ENCODE data around the gene HEMGN. TPM values are rescaled to one million over a fixed set of nuclear protein-coding genes. Genes with fewer than 3 reads are reported as not detected.

Gene HEMGN
- total RNA-seq, 1 donor from 2014 or later, result not detected

GRCh38 chr9:97944612-97945011 lies 6.6 kb upstream of the HEMGN start:
- no peaks in the 10 kb centered on the region for H3K9me3 ChIP-seq
- DNase-seq (ENCODE audit: extremely low spot score in 2 of 2), result no peak
- H3K36me3 ChIP-seq, result no peaks in the 10 kb centered on the region
- TF ChIP-seq CTCF (IDR thresholded peaks at IDR 0.05) (no peak), POLR2AphosphoS5 (IDR thresholded peaks at IDR 0.05; ENCODE audit: insufficient read depth in 1 of 2, low read depth in 1 of 2) (no peak), POLR2A (IDR thresholded peaks at IDR 0.05) (no peak)
- H3K27me3 ChIP-seq, result no peaks in the 10 kb centered on the region
- H3K4me1 ChIP-seq, result no peaks in the 10 kb centered on the region
- no peak overlapping the region for H3K4me3 ChIP-seq
- no peak overlapping the region for H3K27ac ChIP-seq
- intact Hi-C loops (cut with DNase I), result no loop called here

- DNase-seq (ENCODE audit: extremely low spot score in 2 of 2), result no peak
- intact Hi-C loops (cut with DNase I), result no loop called here
These were observed 5.4 kb upstream of the HEMGN start for GRCh38 chr9:97943308-97943855.

GRCh38 chr9:97941323-97941722 lies 3.4 kb upstream of the HEMGN start:
- TF ChIP-seq POLR2A (IDR thresholded peaks at IDR 0.05) (no peak), POLR2AphosphoS5 (IDR thresholded peaks at IDR 0.05; ENCODE audit: insufficient read depth in 1 of 2, low read depth in 1 of 2) (no peak), CTCF (IDR thresholded peaks at IDR 0.05) (no peak)
- no peaks in the 10 kb centered on the region for H3K9me3 ChIP-seq
- no peaks in the 10 kb centered on the region for H3K36me3 ChIP-seq
- no peak overlapping the region for H3K4me3 ChIP-seq
- no peaks in the 10 kb centered on the region for H3K4me1 ChIP-seq
- H3K27ac ChIP-seq, result no peak overlapping the region
- intact Hi-C loops (cut with DNase I), result no loop called here
- no peak for DNase-seq (ENCODE audit: extremely low spot score in 2 of 2)
- no peaks in the 10 kb centered on the region for H3K27me3 ChIP-seq

More at GRCh38 chr9:97943308-97943855, 5.4 kb upstream of the HEMGN start:
- Histone ChIP-seq H3K4me3 (no peak overlapping the region), H3K36me3 (no peaks in the 10 kb centered on the region), H3K9me3 (no peaks in the 10 kb centered on the region), H3K4me1 (no peaks in the 10 kb centered on the region), H3K27ac (no peak overlapping the region), H3K27me3 (no peaks in the 10 kb centered on the region)
- TF ChIP-seq CTCF (IDR thresholded peaks at IDR 0.05) (no peak), POLR2AphosphoS5 (IDR thresholded peaks at IDR 0.05; ENCODE audit: insufficient read depth in 1 of 2, low read depth in 1 of 2) (no peak), POLR2A (IDR thresholded peaks at IDR 0.05) (no peak)

GRCh38 chr9:97940741-97941140 lies 2.8 kb upstream of the HEMGN start:
- no peak for DNase-seq (ENCODE audit: extremely low spot score in 2 of 2)
- H3K36me3 ChIP-seq, result no peaks in the 10 kb centered on the region
- no peak overlapping the region for H3K4me3 ChIP-seq
- no peak overlapping the region for H3K27ac ChIP-seq
- intact Hi-C loops (cut with DNase I), result no loop called here
- no peaks in the 10 kb centered on the region for H3K4me1 ChIP-seq
- no peak for TF ChIP-seq CTCF (IDR thresholded peaks at IDR 0.05)
- no peak for TF ChIP-seq POLR2AphosphoS5 (IDR thresholded peaks at IDR 0.05; ENCODE audit: insufficient read depth in 1 of 2, low read depth in 1 of 2)
- TF ChIP-seq POLR2A (IDR thresholded peaks at IDR 0.05), result no peak
- no peaks in the 10 kb centered on the region for H3K9me3 ChIP-seq
- no peaks in the 10 kb centered on the region for H3K27me3 ChIP-seq

- DNase-seq (ENCODE audit: extremely low spot score in 2 of 2), result no peak
- no peak for TF ChIP-seq POLR2AphosphoS5 (IDR thresholded peaks at IDR 0.05; ENCODE audit: insufficient read depth in 1 of 2, low read depth in 1 of 2)
- TF ChIP-seq CTCF (IDR thresholded peaks at IDR 0.05), result no peak
- TF ChIP-seq POLR2A (IDR thresholded peaks at IDR 0.05), result no peak
- intact Hi-C loops (cut with DNase I), result no loop called here
- no peak overlapping the region for H3K27ac ChIP-seq
- H3K36me3 ChIP-seq, result no peaks in the 10 kb centered on the region
- no peak overlapping the region for H3K4me3 ChIP-seq
- H3K4me1 ChIP-seq, result no peaks in the 10 kb centered on the region
- H3K27me3 ChIP-seq, result no peaks in the 10 kb centered on the region
- no peaks in the 10 kb centered on the region for H3K9me3 ChIP-seq
These were observed 2.3 kb upstream of the HEMGN start for GRCh38 chr9:97940233-97940632.
